GM18858 (cell line): Measurements from ENCODE around the gene SV2A.
A peak's percentile ranks its signal among the peaks of the same experiment; 100 is the strongest.
"Not testable (repeated sequence)": the region's sequence is repeated elsewhere in the genome, so short reads cannot be mapped to it uniquely, and the experiment has no call there.

Experiments used
- ATAC-seq: cut with Tn5 transposase; IDR thresholded peaks from one replicate; pipeline ENCODE4 v1.9.1; 2021; ENCODE audit not compliant: unreplicated experiment

SV2A gene

GRCh38 chr1:149887196-149887455 lies 30.5 kb downstream of the SV2A start:
- not testable (repeated sequence) for ATAC-seq

GRCh38 chr1:149886396-149887195 lies 31.0 kb downstream of the SV2A start:
- peak; percentile 49 for ATAC-seq

- not testable (repeated sequence) for ATAC-seq
These were observed 31.6 kb downstream of the SV2A start for GRCh38 chr1:149886121-149886395.

GRCh38 chr1:149885339-149886120 lies 32.1 kb downstream of the SV2A start:
- no peak for ATAC-seq

GRCh38 chr1:149884433-149885338 lies 33.0 kb downstream of the SV2A start:
- no peak for ATAC-seq

- ATAC-seq: no peak
These were observed 33.9 kb downstream of the SV2A start for GRCh38 chr1:149883598-149884247.

- ATAC-seq: no peak
These were observed 35.8 kb downstream of the SV2A start for GRCh38 chr1:149881876-149882275.

GRCh38 chr1:149879556-149879955 lies 38.1 kb downstream of the SV2A start:
- ATAC-seq: no peak

GRCh38 chr1:149877211-149877946 lies 40.3 kb downstream of the SV2A start:
- no peak for ATAC-seq

GRCh38 chr1:149873060-149873459 lies 44.6 kb downstream of the SV2A start:
- ATAC-seq: not testable (repeated sequence)

GRCh38 chr1:149866887-149867286 lies 50.8 kb downstream of the SV2A start:
- not testable (repeated sequence) for ATAC-seq

- peak; percentile 8 for ATAC-seq
These were observed 56.1 kb downstream of the SV2A start for GRCh38 chr1:149861497-149862054.

GRCh38 chr1:149860684-149861496 lies 56.8 kb downstream of the SV2A start:
- ATAC-seq: peak; percentile 60

- ATAC-seq: not testable (repeated sequence)
These were observed 57.4 kb downstream of the SV2A start for GRCh38 chr1:149860271-149860670.
